Small intestine (tissue), 7 donors: ENCODE data around the gene FIG4. TPM values are rescaled to one million over a fixed set of nuclear protein-coding genes. Genes with fewer than 3 reads are reported as not detected.

Experiments
- DNase-seq, 2 donors: peaks; one replicate each; pipeline versions ENCODE4 v3.0.0 to v3.0.0-alpha.2; 2013
- FAIRE-seq: peaks from 2 replicates; lab custom pipeline; 2012; peaks lifted over from hg19 to GRCh38; lab: Jason Lieb, UNC
- H3K27ac ChIP-seq, 3 donors: one replicate each; pipeline ENCODE4 v1.5.1; 2013; ENCODE audit warnings: low read length in 2 of 3, mild to moderate bottlenecking in 2 of 3, control low read depth in 1 of 3, inconsistent platforms in 1 of 3, low read depth in 1 of 3, moderate library complexity in 1 of 3
- H3K27me3 ChIP-seq, 3 donors: one replicate each; pipeline ENCODE4 v1.6.1; 2013; ENCODE audit warnings: low read length in 3 of 3, inconsistent platforms in 1 of 3; ENCODE audit not compliant: control insufficient read depth in 3 of 3, insufficient read depth in 3 of 3
- H3K36me3 ChIP-seq, 3 donors: one replicate each; pipeline ENCODE4 v1.6.1; 2013; ENCODE audit warnings: low read length in 3 of 3, inconsistent platforms in 1 of 3, low read depth in 1 of 3, mild to moderate bottlenecking in 1 of 3, moderate library complexity in 1 of 3; ENCODE audit not compliant: control insufficient read depth in 3 of 3, insufficient read depth in 2 of 3
- H3K4me1 ChIP-seq, 3 donors: one replicate each; pipeline ENCODE4 v1.6.1; 2013; ENCODE audit warnings: low read length in 2 of 3, inconsistent platforms in 1 of 3, low read depth in 1 of 3, mild to moderate bottlenecking in 1 of 3, moderate library complexity in 1 of 3; ENCODE audit not compliant: control insufficient read depth in 3 of 3, insufficient read depth in 2 of 3
- H3K4me3 ChIP-seq, 3 donors: one replicate each; pipeline ENCODE4 v1.5.1; 2013; ENCODE audit warnings: low read length in 3 of 3, control low read depth in 1 of 3, inconsistent platforms in 1 of 3, low read depth in 1 of 3, mild to moderate bottlenecking in 1 of 3, moderate library complexity in 1 of 3
- H3K9me3 ChIP-seq, 2 donors: one replicate each; pipeline ENCODE4 v1.6.1; 2013; ENCODE audit warnings: low read depth in 1 of 2, low read length in 1 of 2; ENCODE audit not compliant: control insufficient read depth in 2 of 2, insufficient read depth in 1 of 2
- WGBS, 3 donors: extraction: QIAGEN DNeasy Blood & Tissue Kit; methylation state at CpG; one replicate each; pipeline ENCODE4 v1.1.7; 2013; 5-methylcytosine and 5-hydroxymethylcytosine counted together
- polyA plus RNA-seq, 4 donors: library from polyadenylated mRNA; stranded (reverse) in 3 of 4; unstranded in 1 of 4; fragments of 200-250 nt in 3 of 4; fragments of 120-200 nt in 1 of 4; gene quantifications; one replicate each; pipeline versions ENCODE4 v1.2.1 to v1.2.3, GENCODE V29; 2013
- donor health status: healthy with polysubstance abuse.
- donor health status: control.
- donor health status: control.
- donor health status: Bipolar disorder and iron deficiency.
- donor health status: healthy.

FIG4 gene
- polyA plus RNA-seq, 4 donors: 3.8 to 14.5 (median 6.3) TPM

GRCh38 chr6:109690373-109690736, 741 bp upstream of the FIG4 start:
- Histone ChIP-seq H3K4me3 (peak overlapping the region; percentile 65 to 93 (median 67)), H3K4me1 (no peaks in the 10 kb centered on the region), H3K27me3 (no peaks in the 10 kb centered on the region), H3K27ac (peak overlapping the region; percentile 85 to 88 (median 86)), H3K9me3 (no peaks in the 10 kb centered on the region), H3K36me3 (no peaks in the 10 kb centered on the region)
- no peak for FAIRE-seq
- 0 to 1% (median 0%) methylated on average over 20 to 24 of the region's 24 CpGs for WGBS, 3 donors
- DNase-seq: peak; percentile 65 to 85

GRCh38 chr6:109693111-109693510, 2.0 kb downstream of the FIG4 start:
- Histone ChIP-seq H3K4me3 (no peak overlapping the region), H3K9me3 (no peaks in the 10 kb centered on the region), H3K4me1 (no peaks in the 10 kb centered on the region), H3K27ac (no peak overlapping the region), H3K27me3 (no peaks in the 10 kb centered on the region), H3K36me3 (no peaks in the 10 kb centered on the region)
- no peak for FAIRE-seq
- DNase-seq: no peak

- H3K36me3 ChIP-seq: peaks cover 0 to 3% (median 0%) of the 10 kb centered on the region in 3 donors
- H3K9me3 ChIP-seq: no peaks in the 10 kb centered on the region
- no peak overlapping the region for H3K4me3 ChIP-seq
- no peaks in the 10 kb centered on the region for H3K4me1 ChIP-seq
- H3K27me3 ChIP-seq: no peaks in the 10 kb centered on the region
- peak in 1 of 2 donors; percentile 18 for DNase-seq
- no peak for FAIRE-seq
- 65 to 74% (median 70%) methylated on average over 4 of the region's 4 CpGs for WGBS, 3 donors
- H3K27ac ChIP-seq: no peak overlapping the region
Measured at GRCh38 chr6:109695468-109695867, 4.4 kb downstream of the FIG4 start.

GRCh38 chr6:109696355-109696754, 5.3 kb downstream of the FIG4 start:
- whole genome bisulfite sequencing, 3 donors: 91 to 97% (median 96%) methylated on average over 5 of the region's 5 CpGs
- no peak overlapping the region for H3K4me3 ChIP-seq
- no peak for DNase-seq
- no peaks in the 10 kb centered on the region for H3K4me1 ChIP-seq
- H3K27me3 ChIP-seq: no peaks in the 10 kb centered on the region
- no peak overlapping the region for H3K27ac ChIP-seq
- no peak for FAIRE-seq
- peaks cover 0 to 3% (median 0%) of the 10 kb centered on the region in 3 donors for H3K36me3 ChIP-seq
- no peaks in the 10 kb centered on the region for H3K9me3 ChIP-seq

GRCh38 chr6:109701221-109701620, 10.1 kb downstream of the FIG4 start:
- no peak overlapping the region for H3K4me3 ChIP-seq
- DNase-seq (no peak), FAIRE-seq (no peak)
- no peaks in the 10 kb centered on the region for H3K27me3 ChIP-seq
- H3K36me3 ChIP-seq: peaks cover 0 to 3% (median 0%) of the 10 kb centered on the region in 3 donors
- 90 to 94% (median 92%) methylated on average over 4 of the region's 4 CpGs for WGBS, 3 donors
- no peaks in the 10 kb centered on the region for H3K4me1 ChIP-seq
- no peak overlapping the region for H3K27ac ChIP-seq
- no peaks in the 10 kb centered on the region for H3K9me3 ChIP-seq

- FAIRE-seq (no peak), DNase-seq (no peak)
- Histone ChIP-seq H3K36me3 (peaks cover 0 to 3% (median 0%) of the 10 kb centered on the region in 3 donors), H3K27me3 (no peaks in the 10 kb centered on the region), H3K9me3 (no peaks in the 10 kb centered on the region), H3K4me3 (no peak overlapping the region), H3K4me1 (no peaks in the 10 kb centered on the region), H3K27ac (no peak overlapping the region)
- WGBS, 3 donors: 81 to 97% (median 82%) methylated on average over 2 of the region's 2 CpGs
Measured at GRCh38 chr6:109701774-109702173, 10.7 kb downstream of the FIG4 start.

- FAIRE-seq (no peak), DNase-seq (no peak)
- WGBS, 3 donors: 58 to 73% (median 66%) methylated on average over 4 of the region's 4 CpGs
- H3K4me3 ChIP-seq: no peak overlapping the region
- H3K4me1 ChIP-seq: no peaks in the 10 kb centered on the region
- H3K36me3 ChIP-seq: peaks cover 0 to 3% (median 0%) of the 10 kb centered on the region in 3 donors
- H3K27me3 ChIP-seq: no peaks in the 10 kb centered on the region
- no peaks in the 10 kb centered on the region for H3K9me3 ChIP-seq
- H3K27ac ChIP-seq: no peak overlapping the region
Measured at GRCh38 chr6:109702791-109703190, 11.7 kb downstream of the FIG4 start.

GRCh38 chr6:109705258-109705657, 14.2 kb downstream of the FIG4 start:
- Histone ChIP-seq H3K9me3 (peaks cover 0 to 3% of the 10 kb centered on the region in 2 donors), H3K27ac (no peak overlapping the region), H3K4me1 (no peaks in the 10 kb centered on the region), H3K4me3 (no peak overlapping the region), H3K27me3 (no peaks in the 10 kb centered on the region), H3K36me3 (no peaks in the 10 kb centered on the region)
- FAIRE-seq: peak; percentile 23
- WGBS, 3 donors: 15 to 17% (median 16%) methylated on average over 7 of the region's 7 CpGs
- DNase-seq: peak; percentile 80 to 88

GRCh38 chr6:109706513-109706912, 15.4 kb downstream of the FIG4 start:
- FAIRE-seq (no peak), DNase-seq (no peak)
- Histone ChIP-seq H3K27me3 (no peaks in the 10 kb centered on the region), H3K27ac (no peak overlapping the region), H3K36me3 (no peaks in the 10 kb centered on the region), H3K4me1 (no peaks in the 10 kb centered on the region), H3K4me3 (no peak overlapping the region), H3K9me3 (peaks cover 0 to 3% of the 10 kb centered on the region in 2 donors)
- WGBS, 3 donors: 75 to 87% (median 80%) methylated on average over 6 of the region's 6 CpGs
